ENCODE results near the gene AQP9. TPM values are rescaled to one million over a fixed set of nuclear protein-coding genes. Genes with fewer than 3 reads are reported as not detected.

AQP9 gene
- total RNA-seq, 6 donors from 2014 or later: 11.5 to 67.1 (median 25.5) TPM

GRCh38 chr15:58136731-58137130, 1.4 kb upstream of the AQP9 start:
- Histone ChIP-seq H3K27me3 (no peaks in the 10 kb centered on the region), H3K9me3 (no peaks in the 10 kb centered on the region), H3K4me3 (no peak overlapping the region), H3K36me3 (no peaks in the 10 kb centered on the region), H3K4me1 (no peaks in the 10 kb centered on the region), H3K27ac (no peak overlapping the region)
- WGBS, 2 donors: 71 to 100% methylated on average over 1 of the region's 1 CpG
- TF ChIP-seq EP300 (IDR thresholded peaks at IDR 0.05) (no peak), CTCF (IDR thresholded peaks at IDR 0.05) (no peak), POLR2A (IDR thresholded peaks at IDR 0.05) (no peak), POLR2AphosphoS5 (IDR thresholded peaks at IDR 0.05) (no peak)
- ATAC-seq (ENCODE audit: low FRiP score in 2 of 2): no peak
- DNase-seq: no peak

- H3K27me3 ChIP-seq: no peaks in the 10 kb centered on the region
- ATAC-seq (ENCODE audit: low FRiP score in 2 of 2) (no peak), DNase-seq (no peak)
- no peak overlapping the region for H3K4me3 ChIP-seq
- no peaks in the 10 kb centered on the region for H3K9me3 ChIP-seq
- WGBS, 2 donors: 79 to 91% methylated on average over 1 of the region's 1 CpG
- no peaks in the 10 kb centered on the region for H3K4me1 ChIP-seq
- no peaks in the 10 kb centered on the region for H3K36me3 ChIP-seq
- H3K27ac ChIP-seq: peak overlapping the region in 1 of 4 donors; percentile 84
- TF ChIP-seq EP300 (IDR thresholded peaks at IDR 0.05) (no peak), CTCF (IDR thresholded peaks at IDR 0.05) (no peak), POLR2AphosphoS5 (IDR thresholded peaks at IDR 0.05) (no peak), POLR2A (IDR thresholded peaks at IDR 0.05) (no peak)
Measured at GRCh38 chr15:58137686-58138085, 495 bp upstream of the AQP9 start.

GRCh38 chr15:58139276-58139988, 1.3 kb downstream of the AQP9 start:
- H3K4me3 ChIP-seq: peak overlapping the region in 3 of 4 donors; percentile 8 to 37 (median 19)
- no peaks in the 10 kb centered on the region for H3K4me1 ChIP-seq
- H3K9me3 ChIP-seq: no peaks in the 10 kb centered on the region
- H3K36me3 ChIP-seq: no peaks in the 10 kb centered on the region
- H3K27me3 ChIP-seq: no peaks in the 10 kb centered on the region
- peak overlapping the region; percentile 65 to 84 (median 69) for H3K27ac ChIP-seq
- TF ChIP-seq EP300 (IDR thresholded peaks at IDR 0.05) (no peak), POLR2AphosphoS5 (IDR thresholded peaks at IDR 0.05) (no peak), CTCF (IDR thresholded peaks at IDR 0.05) (no peak), POLR2A (IDR thresholded peaks at IDR 0.05) (no peak)
- peak in 1 of 2 donors; percentile 64 for ATAC-seq (ENCODE audit: low FRiP score in 2 of 2)
- DNase-seq: no peak
- WGBS, 2 donors: 46 to 50% methylated on average over 5 of the region's 5 CpGs

- WGBS, 2 donors: 40 to 56% methylated on average over 3 of the region's 3 CpGs
Measured at GRCh38 chr15:58139989-58140522, 1.9 kb downstream of the AQP9 start.

More at GRCh38 chr15:58139989-58140522, 1.9 kb downstream of the AQP9 start:
- TF ChIP-seq EP300 (IDR thresholded peaks at IDR 0.05): no peak
- TF ChIP-seq POLR2A (IDR thresholded peaks at IDR 0.05): peak in 1 of 4 donors; percentile 69
- peak in 1 of 2 donors; percentile 67 for TF ChIP-seq POLR2AphosphoS5 (IDR thresholded peaks at IDR 0.05)
- no peak for TF ChIP-seq CTCF (IDR thresholded peaks at IDR 0.05)
- Histone ChIP-seq H3K9me3 (no peaks in the 10 kb centered on the region), H3K4me1 (no peaks in the 10 kb centered on the region), H3K27me3 (no peaks in the 10 kb centered on the region), H3K4me3 (peak overlapping the region in 2 of 4 donors; percentile 19 to 37), H3K36me3 (no peaks in the 10 kb centered on the region), H3K27ac (peak overlapping the region; percentile 65 to 84 (median 69))
- DNase-seq (no peak), ATAC-seq (ENCODE audit: low FRiP score in 2 of 2) (peak in 1 of 2 donors; percentile 79)

All from upper lobe of left lung (tissue), 6 donors.